Cardiac fibroblast (primary cell): ENCODE measurements around the gene MDM2.
"Not testable (repeated sequence)": the region's sequence is repeated elsewhere in the genome, so short reads cannot be mapped to it uniquely, and the experiment has no call there.

ENCODE experiments used
- DNase-seq, 2 donors: peaks; one replicate each; pipeline versions ENCODE4 v3.0.0 to v3.0.0-alpha.2; 2010; ENCODE audit warnings: low read depth in 2 of 2
- H3K4me3 ChIP-seq, 2 donors: replicated peaks in 1 of 2; 1 replicate in 1 of 2; 2 replicates in 1 of 2; pipeline ENCODE4 v1.5.1; 2011; ENCODE audit warnings: low read depth in 2 of 2, low read length in 2 of 2, mild to moderate bottlenecking in 2 of 2, moderate library complexity in 1 of 2
- CTCF ChIP-seq: IDR thresholded peaks from one replicate; pipeline ENCODE4 v1.5.1; 2011; ENCODE audit warnings: low read depth, mild to moderate bottlenecking, low read length, inconsistent platforms

The MDM2 gene

GRCh38 chr12:68813242-68813593 is 5.2 kb downstream of the MDM2 start:
- DNase-seq, result no peak
- TF ChIP-seq CTCF, result no peak
- H3K4me3 ChIP-seq, result peak overlapping the region in 1 of 2 donors; percentile 26

GRCh38 chr12:68814490-68815231 is 6.7 kb downstream of the MDM2 start:
- TF ChIP-seq CTCF, result no peak
- DNase-seq, result no peak
- no peak overlapping the region for H3K4me3 ChIP-seq

- TF ChIP-seq CTCF, result no peak
- no peak overlapping the region for H3K4me3 ChIP-seq
- no peak for DNase-seq
These were observed 7.4 kb downstream of the MDM2 start for GRCh38 chr12:68815232-68815927.

- TF ChIP-seq CTCF, result no peak
- no peak overlapping the region for H3K4me3 ChIP-seq
- no peak for DNase-seq
These were observed 8.2 kb downstream of the MDM2 start for GRCh38 chr12:68815928-68816800.

GRCh38 chr12:68819481-68819880 is 11.5 kb downstream of the MDM2 start:
- not testable (repeated sequence) for DNase-seq, H3K4me3 ChIP-seq

GRCh38 chr12:68821357-68822188 is 13.6 kb downstream of the MDM2 start:
- H3K4me3 ChIP-seq, result no peak overlapping the region
- no peak for DNase-seq
- TF ChIP-seq CTCF, result no peak
